GM03348 (cell line): Measurements from ENCODE around the gene CNTNAP5.

Experiments
- DNase-seq: peaks from one replicate; pipeline ENCODE4 v3.0.0; 2012; ENCODE audit warnings: low spot score

Gene CNTNAP5

GRCh38 chr2:124063596-124063995 lies 38.5 kb downstream of the CNTNAP5 start:
- DNase-seq = no peak

GRCh38 chr2:124065636-124066035 lies 40.5 kb downstream of the CNTNAP5 start:
- no peak for DNase-seq

DNA sequence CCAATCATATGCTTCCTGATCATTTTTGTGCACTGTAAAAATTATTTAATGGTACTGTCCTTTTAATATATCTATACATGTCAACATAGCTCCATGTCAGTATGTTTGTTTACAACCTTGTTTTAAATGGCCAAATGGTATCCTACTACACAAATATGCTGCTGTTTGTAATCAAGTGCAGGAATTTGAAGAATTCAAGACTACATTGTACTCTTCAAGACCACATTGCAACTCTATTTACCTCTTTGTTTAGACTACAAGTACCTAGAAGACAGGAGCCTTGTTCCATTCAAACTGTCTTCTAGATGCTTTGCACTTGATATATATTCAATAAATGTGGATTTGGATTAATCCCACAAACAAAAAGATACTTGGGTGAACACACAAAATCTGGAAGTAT lies 41.7 kb downstream of the CNTNAP5 start:
- DNase-seq = no peak

GRCh38 chr2:124079045-124079444 lies 54.0 kb downstream of the CNTNAP5 start:
- DNase-seq = no peak

GRCh38 chr2:124080281-124081153 lies 55.4 kb downstream of the CNTNAP5 start:
- DNase-seq = no peak

- no peak for DNase-seq
Observed at GRCh38 chr2:124081154-124081716, 56.1 kb downstream of the CNTNAP5 start.

DNA sequence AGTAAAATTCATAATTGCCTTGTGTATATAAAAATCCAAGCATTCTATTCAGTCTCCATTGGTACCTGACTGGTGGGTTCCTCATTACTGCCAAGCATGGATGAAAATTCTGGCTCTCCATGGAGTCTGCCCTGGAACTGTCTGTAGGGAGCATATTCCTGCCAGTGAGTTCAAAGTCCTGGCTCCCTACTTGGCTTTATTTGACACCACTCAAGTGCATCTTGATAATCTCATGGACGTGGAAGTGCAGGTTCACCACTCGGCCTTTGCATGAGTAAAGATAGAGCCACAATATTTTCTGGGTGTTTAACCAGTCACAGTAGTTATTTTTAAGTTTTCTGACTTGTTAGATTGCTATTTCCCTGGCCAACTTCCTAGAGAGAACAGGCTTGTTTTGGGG lies 63.5 kb downstream of the CNTNAP5 start:
- DNase-seq = no peak

- no peak for DNase-seq
Observed at GRCh38 chr2:124091721-124092120, 66.6 kb downstream of the CNTNAP5 start.

- DNase-seq = no peak
Observed at GRCh38 chr2:124092651-124093050, 67.6 kb downstream of the CNTNAP5 start.

DNA sequence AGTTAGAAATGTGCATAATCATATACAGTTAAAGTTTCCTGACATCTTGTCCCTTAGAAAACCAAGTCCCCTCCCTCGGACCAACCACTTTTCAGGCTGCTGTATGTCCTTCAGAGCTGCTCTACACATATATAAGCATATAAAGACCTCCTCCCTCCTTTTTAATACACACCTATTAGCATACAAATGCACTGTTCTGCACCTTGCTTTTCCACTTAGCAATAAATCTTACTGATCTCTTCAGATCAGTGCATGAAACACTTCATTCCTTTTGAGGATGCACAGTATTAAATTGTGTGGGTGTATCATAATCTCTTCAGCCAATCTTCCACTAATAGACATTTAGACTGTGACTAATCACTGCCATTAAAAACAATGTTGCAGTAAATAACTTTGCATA lies 79.8 kb downstream of the CNTNAP5 start:
- DNase-seq = no peak

- no peak for DNase-seq
Observed at GRCh38 chr2:124112206-124112605, 87.1 kb downstream of the CNTNAP5 start.

DNA sequence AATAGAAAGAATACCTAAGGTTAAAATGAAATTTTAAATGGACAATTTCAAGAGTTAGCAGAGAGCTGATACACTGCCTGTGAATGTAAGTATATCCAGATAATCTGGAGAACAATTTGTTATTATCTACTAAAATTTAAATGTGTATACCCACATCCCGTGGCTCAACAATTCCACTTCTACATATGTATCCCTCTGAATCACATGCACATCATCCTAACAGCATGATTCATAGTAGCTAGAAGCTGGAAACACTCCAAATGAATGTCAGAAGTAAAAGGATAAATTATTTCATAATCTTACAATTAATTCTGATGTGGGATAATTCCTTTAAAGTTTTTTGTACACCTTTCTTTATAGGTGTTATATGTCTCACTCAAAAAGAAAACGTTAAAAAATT lies 87.9 kb downstream of the CNTNAP5 start:
- no peak for DNase-seq

GRCh38 chr2:124120246-124120645 lies 95.2 kb downstream of the CNTNAP5 start:
- DNase-seq = no peak

DNA sequence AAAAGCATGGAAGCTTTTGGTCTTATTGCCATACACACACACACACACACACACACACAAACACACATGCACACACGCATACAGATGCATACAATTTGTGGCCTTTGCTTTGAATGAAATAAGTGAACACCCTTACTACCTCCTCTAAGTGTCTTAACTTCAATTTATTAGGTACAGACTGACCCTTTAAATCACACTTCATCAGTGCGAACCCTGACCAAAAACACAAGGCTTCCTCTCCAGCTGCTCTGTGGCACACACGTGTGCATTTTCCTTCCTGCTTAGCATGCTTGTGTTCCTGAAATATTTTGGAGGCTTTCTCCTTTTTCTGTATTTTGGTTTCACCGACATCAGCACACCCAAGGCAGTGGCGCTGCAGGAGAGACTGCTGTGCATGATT lies 96.0 kb downstream of the CNTNAP5 start:
- no peak for DNase-seq

- no peak for DNase-seq
Observed at GRCh38 chr2:124121760-124122275, 96.7 kb downstream of the CNTNAP5 start.

- no peak for DNase-seq
Observed at GRCh38 chr2:124122340-124122739, 97.3 kb downstream of the CNTNAP5 start.

DNA sequence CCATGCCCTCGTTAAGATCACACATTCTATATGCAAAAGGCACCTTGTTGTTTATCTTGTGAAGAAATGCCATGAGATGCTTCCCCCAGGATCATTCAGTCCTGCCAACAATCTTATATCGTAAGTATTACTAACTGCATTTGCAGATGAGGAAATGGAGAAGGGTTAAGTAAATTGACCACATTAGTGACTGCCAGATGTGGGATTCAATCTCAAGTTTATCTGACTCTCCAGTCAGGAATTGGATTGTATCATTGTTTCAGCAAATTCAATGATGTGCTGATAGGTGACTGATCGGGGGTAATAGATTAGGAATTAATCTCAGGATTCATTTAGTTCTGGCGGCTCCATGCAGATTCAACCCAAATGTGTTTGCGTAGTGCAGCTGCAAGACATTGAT lies 106.2 kb downstream of the CNTNAP5 start:
- DNase-seq = no peak

DNA sequence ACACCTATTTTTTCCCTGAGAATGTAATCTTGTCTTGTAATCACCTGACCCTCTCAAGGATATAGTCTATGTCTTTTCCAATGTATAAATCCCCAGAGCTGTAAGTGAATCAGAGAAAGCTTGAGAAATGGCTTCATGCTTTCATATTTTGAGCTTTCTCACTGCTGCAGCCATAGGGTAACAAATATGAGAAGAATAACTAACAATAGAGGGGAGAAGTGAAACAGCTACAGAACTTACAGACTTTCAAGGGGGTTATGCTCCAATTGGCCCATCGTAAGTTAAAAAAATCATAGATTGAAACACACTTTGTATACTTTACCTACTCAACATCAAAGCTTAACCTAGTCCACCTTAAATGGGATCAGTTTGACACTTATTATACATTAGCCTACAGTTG lies 111.0 kb downstream of the CNTNAP5 start:
- no peak for DNase-seq

DNA sequence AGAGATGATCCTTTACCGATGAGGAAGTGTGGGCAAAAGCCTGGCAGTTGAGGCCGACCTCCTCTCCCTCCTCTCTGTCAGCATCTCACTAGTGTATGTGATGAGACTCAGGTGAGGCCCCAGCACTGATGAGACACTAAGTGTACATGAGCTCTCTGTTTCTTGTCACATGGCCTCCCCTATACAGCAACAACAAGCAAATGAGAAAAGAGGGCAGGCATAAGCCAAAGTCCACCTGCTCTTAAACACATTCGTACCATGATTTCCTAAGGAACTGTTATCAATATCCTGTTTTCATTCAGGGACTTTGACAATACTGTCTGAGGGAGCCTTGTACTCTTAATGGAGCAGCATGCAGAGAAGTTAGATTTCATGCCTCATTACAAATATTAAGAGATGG lies 113.0 kb downstream of the CNTNAP5 start:
- no peak for DNase-seq

DNA sequence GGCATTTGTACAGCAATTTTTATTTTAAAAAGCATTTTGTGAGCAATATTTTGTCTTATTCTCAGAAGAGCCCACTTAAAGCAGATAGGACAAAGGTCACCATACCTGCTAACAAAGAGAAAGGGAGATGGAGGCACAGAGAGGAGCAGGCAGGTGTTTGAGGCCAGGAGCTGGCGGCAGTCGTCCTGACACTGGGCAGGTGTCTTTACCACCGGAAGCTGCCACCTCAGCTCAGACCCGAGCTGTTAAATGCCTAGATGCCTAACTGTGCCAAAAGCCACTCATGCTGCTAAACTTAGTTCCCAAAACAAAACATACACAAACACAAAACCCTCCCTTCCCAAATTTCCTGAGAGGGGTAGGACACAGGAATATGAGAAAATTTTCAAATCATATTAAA lies 120.9 kb downstream of the CNTNAP5 start:
- DNase-seq = no peak

GRCh38 chr2:124147552-124147951 lies 122.5 kb downstream of the CNTNAP5 start:
- DNase-seq = no peak

- DNase-seq = no peak
Observed at GRCh38 chr2:124149571-124149970, 124.5 kb downstream of the CNTNAP5 start.

DNA sequence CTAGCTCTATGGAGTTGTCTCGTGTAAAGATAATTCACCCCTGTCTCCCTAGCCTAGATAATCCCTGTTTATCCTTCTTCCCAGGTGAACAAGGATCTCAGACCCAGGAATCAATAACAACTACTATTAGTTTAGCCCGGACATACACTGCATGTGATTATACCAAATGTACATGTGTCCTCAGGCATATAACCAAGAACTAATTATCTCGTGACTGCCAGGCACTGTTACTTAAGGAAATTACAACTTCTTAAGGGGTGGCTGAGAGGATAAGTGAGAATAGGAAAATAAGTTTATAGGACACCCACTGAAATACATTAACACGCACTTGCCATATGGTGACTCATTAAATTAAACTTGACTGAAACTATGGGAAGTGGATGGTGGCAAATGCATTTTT lies 126.6 kb downstream of the CNTNAP5 start:
- no peak for DNase-seq

DNA sequence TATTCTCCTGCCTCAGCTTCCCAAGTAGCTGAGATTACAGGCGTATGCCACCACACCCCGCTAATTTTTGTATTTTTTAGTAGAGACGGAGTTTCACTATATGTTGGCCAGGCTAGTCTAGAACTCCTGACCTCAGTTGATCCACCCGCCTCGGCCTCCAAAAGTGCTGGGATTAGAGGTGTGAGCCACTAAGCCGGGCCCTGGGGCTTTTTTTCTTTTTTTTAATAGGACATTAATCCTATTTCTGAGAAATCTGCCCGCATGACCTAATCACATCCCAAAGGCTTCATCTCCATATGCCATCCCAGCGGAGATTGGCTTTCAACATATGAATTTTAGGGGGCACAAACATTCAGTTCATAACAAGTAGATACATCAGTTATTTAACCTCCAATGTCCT lies 128.6 kb downstream of the CNTNAP5 start:
- no peak for DNase-seq
